Activated T-helper 9 cell treated with anti-CD3 and anti-CD28 coated beads, Interleukin-2, amount 50 U/mL, for 16 hours (primary cell): ENCODE data around the gene FLYWCH2.
"Not testable (repeated sequence)": the region's sequence is repeated elsewhere in the genome, so short reads cannot be mapped to it uniquely, and the experiment has no call there.

Experiments used
- DNase-seq: peaks from one replicate; pipeline ENCODE4 v3.0.0-alpha.2; 2020; ENCODE audit warnings: low read depth

FLYWCH2 gene

GRCh38 chr16:2943716-2944115, 60.7 kb downstream of the FLYWCH2 start:
- not testable (repeated sequence) for DNase-seq

GRCh38 chr16:2946649-2947048, 63.6 kb downstream of the FLYWCH2 start:
- DNase-seq, result no peak
